HepG2 (cell line): ENCODE data around the gene USB1. TPM values are rescaled to one million over a fixed set of nuclear protein-coding genes. Genes with fewer than 3 reads are reported as not detected.

ENCODE experiments used
- ARNT2 ChIP-seq: sonication (generic); formaldehyde crosslinking; IDR thresholded peaks from 2 replicates; pipeline ENCODE4 v1.8.0; 2022; ENCODE audit warnings: mild to moderate bottlenecking, low read depth, missing genetic modification reagents, moderate library complexity
- EHMT2 ChIP-seq: fragments of 200-600 bp; sonication (generic); IDR thresholded peaks from 2 replicates; pipeline ENCODE4 v1.7.0; 2017; ENCODE audit warnings: antibody characterized with exemption, low read depth, low read length, borderline replicate concordance
- FOSL2 ChIP-seq: sonication (generic); formaldehyde crosslinking; IDR thresholded peaks from 2 replicates; pipeline ENCODE4 v1.4.0; 2020; ENCODE audit warnings: missing genetic modification reagents
- NR2C2 ChIP-seq: sonication (generic); formaldehyde crosslinking; IDR thresholded peaks from 2 replicates; pipeline ENCODE4 v1.4.0; 2020; ENCODE audit warnings: missing genetic modification reagents, mild to moderate bottlenecking, moderate library complexity, borderline replicate concordance
- PAWR ChIP-seq: sonication (generic); formaldehyde crosslinking; IDR thresholded peaks from 2 replicates; pipeline ENCODE4 v1.4.0; 2020; ENCODE audit warnings: missing genetic modification reagents, mild to moderate bottlenecking, borderline replicate concordance
- PHF21A ChIP-seq: sonication (generic); formaldehyde crosslinking; IDR thresholded peaks from 2 replicates; pipeline ENCODE4 v1.5.0; 2020; ENCODE audit warnings: mild to moderate bottlenecking, missing genetic modification reagents
- SKI ChIP-seq: fragments of 450-650 bp; IDR thresholded peaks from one replicate; pipeline ENCODE4 v1.6.1; 2018; ENCODE audit warnings: mild to moderate bottlenecking; ENCODE audit not compliant: partially characterized antibody
- SMARCC2 ChIP-seq: fragments of 450-650 bp; IDR thresholded peaks from 2 replicates; pipeline ENCODE4 v1.6.1; 2017; ENCODE audit warnings: antibody characterized with exemption, mild to moderate bottlenecking
- SMC3 ChIP-seq: IDR thresholded peaks from 2 replicates; pipeline ENCODE4 v1.6.1; 2011; ENCODE audit warnings: low read length, improper control_type of control experiment
- ZNF136 ChIP-seq: sonication (generic); formaldehyde crosslinking; IDR thresholded peaks from 2 replicates; pipeline ENCODE4 v1.8.1; 2022; ENCODE audit warnings: low read depth, mild to moderate bottlenecking, moderate library complexity, missing genetic modification reagents
- ZNF180 ChIP-seq: sonication (generic); formaldehyde crosslinking; IDR thresholded peaks from 2 replicates; pipeline ENCODE4 v1.4.0; 2020; ENCODE audit warnings: low read depth, missing genetic modification reagents, borderline replicate concordance
- ZNF234 ChIP-seq: sonication (generic); formaldehyde crosslinking; conservative IDR thresholded peaks from 2 replicates; pipeline ENCODE4 v1.5.1; 2020; ENCODE audit warnings: mild to moderate bottlenecking, missing genetic modification reagents
- ZNF431 ChIP-seq: sonication (generic); formaldehyde crosslinking; IDR thresholded peaks from 2 replicates; pipeline ENCODE4 v1.9.0; 2022; ENCODE audit warnings: missing genetic modification reagents, low read depth, mild to moderate bottlenecking, borderline replicate concordance
- ZNF724P ChIP-seq: sonication (generic); formaldehyde crosslinking; IDR thresholded peaks from 2 replicates; pipeline ENCODE4 v1.8.0; 2022; ENCODE audit warnings: missing genetic modification reagents, borderline replicate concordance
- ZNF841 ChIP-seq: sonication (generic); formaldehyde crosslinking; IDR thresholded peaks from 2 replicates; pipeline ENCODE4 v1.8.1; 2023; ENCODE audit warnings: missing genetic modification reagents, borderline replicate concordance
- ZNF879 ChIP-seq: sonication (generic); formaldehyde crosslinking; IDR thresholded peaks from 2 replicates; pipeline ENCODE4 v1.8.1; 2023; ENCODE audit warnings: missing genetic modification reagents
- polyA plus RNA-seq, 8 experiments: library from polyadenylated mRNA; depleted of rRNA in 3 of 8; stranded (reverse) in 7 of 8; unstranded in 1 of 8; fragments of >200 nt; fragmentation: Illumina TruSeq in 4 of 8; extraction: Trizol in 4 of 8; gene quantifications; 2 replicates each; pipeline versions ENCODE4 v1.2.1 to v1.2.3, GENCODE V29; 2011 to 2016; ENCODE audit warnings: low read depth in 4 of 8, missing spikeins in 1 of 8, mixed read lengths in 1 of 8; ENCODE audit not compliant: insufficient read depth in 1 of 8
- total RNA-seq, 5 experiments: library from RNA; depleted of rRNA; stranded (reverse); fragments of >200 nt; fragmentation: Illumina TruSeq; extraction: Trizol; gene quantifications; 2 replicates each; pipeline ENCODE4 v1.2.3, GENCODE V29; 2016; ENCODE audit warnings: low read depth in 1 of 5
- TF ChIP-seq, protein P1 (sequence below): sonication (generic); formaldehyde crosslinking; IDR thresholded peaks from 2 replicates; pipeline ENCODE4 v1.5.0; 2020; ENCODE audit warnings: mild to moderate bottlenecking, low read depth, missing genetic modification reagents, borderline replicate concordance
- TF ChIP-seq, protein P2 (sequence below): sonication (generic); formaldehyde crosslinking; IDR thresholded peaks from 2 replicates; pipeline ENCODE4 v1.5.1; 2020; ENCODE audit warnings: mild to moderate bottlenecking, missing genetic modification reagents, moderate library complexity
- TF ChIP-seq, protein P3 (sequence below): sonication (generic); formaldehyde crosslinking; IDR thresholded peaks from 2 replicates; pipeline ENCODE4 v1.4.0; 2020; ENCODE audit warnings: missing genetic modification reagents, low read depth, mild to moderate bottlenecking, borderline replicate concordance
- TF ChIP-seq, protein P4 (sequence below): sonication (generic); formaldehyde crosslinking; IDR thresholded peaks from 2 replicates; pipeline ENCODE4 v1.4.0; 2020; ENCODE audit warnings: missing genetic modification reagents
- TF ChIP-seq, protein P5 (sequence below): sonication (generic); formaldehyde crosslinking; IDR thresholded peaks from 2 replicates; pipeline ENCODE4 v1.4.0; 2020; ENCODE audit warnings: missing genetic modification reagents, mild to moderate bottlenecking, borderline replicate concordance
- TF ChIP-seq, protein P6 (sequence below): IDR thresholded peaks from 2 replicates; pipeline ENCODE4 v1.6.1; 2016

The USB1 gene
- total and polyA plus RNA-seq, 2 of the 13 experiments (the other 11 are each of a cell fraction or from before 2014, with no cell fraction given): 16.7 to 65.4 TPM

DNA sequence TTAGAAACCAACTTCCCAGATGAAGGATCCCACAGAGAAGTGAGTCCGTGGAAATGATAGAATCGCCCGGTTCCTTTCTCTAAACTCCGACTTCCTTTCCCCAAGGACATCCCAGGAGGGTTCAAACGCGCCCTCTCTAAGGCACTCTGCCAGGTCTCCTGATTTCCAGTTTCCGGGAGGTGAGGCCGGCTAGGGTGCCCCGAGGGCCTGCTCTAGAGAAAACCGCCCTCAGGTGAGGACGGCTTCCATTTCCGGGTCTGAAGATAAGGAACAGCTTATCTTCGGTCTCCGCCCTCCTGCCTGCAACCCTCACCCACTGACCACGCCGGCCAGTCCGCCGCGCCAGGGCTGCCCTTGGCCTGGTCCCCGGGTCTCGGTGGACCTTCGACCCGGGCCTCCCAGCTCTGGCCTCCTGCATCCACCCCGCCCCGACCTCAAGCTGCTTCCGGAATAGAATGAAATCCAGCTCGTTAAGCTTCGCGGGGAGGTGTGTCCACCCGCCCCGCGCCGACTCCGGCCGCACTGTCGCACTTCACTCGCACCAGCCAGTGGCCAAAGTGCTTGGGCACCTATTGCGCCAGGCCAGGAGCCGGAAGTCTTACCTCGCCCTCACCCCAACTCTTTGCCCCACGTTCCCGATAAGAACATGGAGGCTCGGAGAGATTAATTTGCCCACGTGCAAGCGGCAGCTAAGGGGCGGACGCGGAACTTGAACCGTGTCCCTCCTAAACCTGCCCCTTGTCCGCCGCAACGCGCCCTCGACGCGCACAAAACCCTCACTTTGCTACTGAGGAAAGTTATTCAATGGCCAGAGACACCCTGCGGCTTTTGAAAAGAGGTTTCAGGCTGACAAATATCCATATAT lies 23.5 kb downstream of the USB1 start (continued):
- TF ChIP-seq, protein P1, sequence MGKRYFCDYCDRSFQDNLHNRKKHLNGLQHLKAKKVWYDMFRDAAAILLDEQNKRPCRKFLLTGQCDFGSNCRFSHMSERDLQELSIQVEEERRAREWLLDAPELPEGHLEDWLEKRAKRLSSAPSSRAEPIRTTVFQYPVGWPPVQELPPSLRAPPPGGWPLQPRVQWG: 0 out of 2 replicates have a peak, but pooled peaks have one; percentile 29
- TF ChIP-seq PHF21A (peak; percentile 97), FOSL2 (CRISPR knock-in tag) (peak; percentile 42; the same call in 1 of the 2 replicates), ARNT2 (CRISPR knock-in tag) (0 out of 2 replicates have a peak, but pooled peaks have one; percentile 49), SMC3 (no peak), ZNF234 (CRISPR knock-in tag) (peak; percentile 92), NR2C2 (peak; percentile 86), SMARCC2 (no peak), EHMT2 (no peak; the same call in 1 of the 2 replicates), ZNF431 (CRISPR knock-in tag) (peak; percentile 89), ZNF180 (CRISPR knock-in tag) (no peak), ZNF724P (CRISPR knock-in tag) (peak; percentile 40), ZNF136 (CRISPR knock-in tag) (peak; percentile 63), SKI (peak; percentile 93), ZNF841 (CRISPR knock-in tag) (no peak; the same call in 1 of the 2 replicates), PAWR (CRISPR knock-in tag) (no peak), ZNF879 (CRISPR knock-in tag) (no peak)
- TF ChIP-seq, protein P2, sequence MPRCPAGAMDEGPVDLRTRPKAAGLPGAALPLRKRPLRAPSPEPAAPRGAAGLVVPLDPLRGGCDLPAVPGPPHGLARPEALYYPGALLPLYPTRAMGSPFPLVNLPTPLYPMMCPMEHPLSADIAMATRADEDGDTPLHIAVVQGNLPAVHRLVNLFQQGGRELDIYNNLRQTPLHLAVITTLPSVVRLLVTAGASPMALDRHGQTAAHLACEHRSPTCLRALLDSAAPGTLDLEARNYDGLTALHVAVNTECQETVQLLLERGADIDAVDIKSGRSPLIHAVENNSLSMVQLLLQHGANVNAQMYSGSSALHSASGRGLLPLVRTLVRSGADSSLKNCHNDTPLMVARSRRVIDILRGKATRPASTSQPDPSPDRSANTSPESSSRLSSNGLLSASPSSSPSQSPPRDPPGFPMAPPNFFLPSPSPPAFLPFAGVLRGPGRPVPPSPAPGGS (CRISPR knock-in tag): no peak; the same call in 1 of the 2 replicates
- TF ChIP-seq, protein P3, sequence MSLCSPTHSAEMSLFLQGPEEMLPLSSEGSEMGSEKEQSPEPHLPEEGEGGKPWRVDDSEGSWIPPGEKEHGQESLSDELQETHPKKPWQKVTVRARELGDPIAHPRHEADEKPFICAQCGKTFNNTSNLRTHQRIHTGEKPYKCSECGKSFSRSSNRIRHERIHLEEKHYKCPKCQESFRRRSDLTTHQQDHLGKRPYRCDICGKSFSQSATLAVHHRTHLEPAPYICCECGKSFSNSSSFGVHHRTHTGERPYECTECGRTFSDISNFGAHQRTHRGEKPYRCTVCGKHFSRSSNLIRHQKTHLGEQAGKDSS: peak; percentile 67; the same call in 1 of the 2 replicates
- TF ChIP-seq, protein P4, sequence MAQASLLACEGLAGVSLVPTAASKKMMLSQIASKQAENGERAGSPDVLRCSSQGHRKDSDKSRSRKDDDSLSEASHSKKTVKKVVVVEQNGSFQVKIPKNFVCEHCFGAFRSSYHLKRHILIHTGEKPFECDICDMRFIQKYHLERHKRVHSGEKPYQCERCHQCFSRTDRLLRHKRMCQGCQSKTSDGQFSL (CRISPR knock-in tag): no peak; the same call in 1 of the 2 replicates
- TF ChIP-seq, protein P5, sequence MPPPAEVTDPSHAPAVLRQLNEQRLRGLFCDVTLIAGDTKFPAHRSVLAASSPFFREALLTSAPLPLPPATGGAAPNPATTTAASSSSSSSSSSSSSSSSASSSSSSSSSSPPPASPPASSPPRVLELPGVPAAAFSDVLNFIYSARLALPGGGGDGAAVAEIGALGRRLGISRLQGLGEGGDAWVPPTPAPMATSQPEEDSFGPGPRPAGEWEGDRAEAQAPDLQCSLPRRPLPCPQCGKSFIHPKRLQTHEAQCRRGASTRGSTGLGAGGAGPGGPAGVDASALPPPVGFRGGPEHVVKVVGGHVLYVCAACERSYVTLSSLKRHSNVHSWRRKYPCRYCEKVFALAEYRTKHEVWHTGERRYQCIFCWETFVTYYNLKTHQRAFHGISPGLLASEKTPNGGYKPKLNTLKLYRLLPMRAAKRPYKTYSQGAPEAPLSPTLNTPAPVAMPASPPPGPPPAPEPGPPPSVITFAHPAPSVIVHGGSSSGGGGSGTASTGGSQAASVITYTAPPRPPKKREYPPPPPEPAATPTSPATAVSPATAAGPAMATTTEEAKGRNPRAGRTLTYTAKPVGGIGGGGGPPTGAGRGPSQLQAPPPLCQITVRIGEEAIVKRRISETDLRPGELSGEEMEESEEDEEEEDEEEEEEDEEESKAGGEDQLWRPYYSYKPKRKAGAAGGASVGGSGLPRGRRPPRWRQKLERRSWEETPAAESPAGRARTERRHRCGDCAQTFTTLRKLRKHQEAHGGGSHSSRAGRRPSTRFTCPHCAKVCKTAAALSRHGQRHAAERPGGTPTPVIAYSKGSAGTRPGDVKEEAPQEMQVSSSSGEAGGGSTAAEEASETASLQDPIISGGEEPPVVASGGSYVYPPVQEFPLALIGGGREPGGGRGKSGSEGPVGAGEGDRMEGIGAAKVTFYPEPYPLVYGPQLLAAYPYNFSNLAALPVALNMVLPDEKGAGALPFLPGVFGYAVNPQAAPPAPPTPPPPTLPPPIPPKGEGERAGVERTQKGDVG: no peak; the same call in 1 of the 2 replicates
- TF ChIP-seq, protein P6, sequence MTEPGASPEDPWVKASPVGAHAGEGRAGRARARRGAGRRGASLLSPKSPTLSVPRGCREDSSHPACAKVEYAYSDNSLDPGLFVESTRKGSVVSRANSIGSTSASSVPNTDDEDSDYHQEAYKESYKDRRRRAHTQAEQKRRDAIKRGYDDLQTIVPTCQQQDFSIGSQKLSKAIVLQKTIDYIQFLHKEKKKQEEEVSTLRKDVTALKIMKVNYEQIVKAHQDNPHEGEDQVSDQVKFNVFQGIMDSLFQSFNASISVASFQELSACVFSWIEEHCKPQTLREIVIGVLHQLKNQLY (CRISPR knock-in tag): peak; percentile 57; the same call in 1 of the 2 replicates
